ENCODE measurements around the gene KIF6. TPM values are rescaled to one million over a fixed set of nuclear protein-coding genes. Genes with fewer than 3 reads are reported as not detected.

The KIF6 gene
- total RNA-seq, 1 donor from 2014 or later: 2.7 TPM

DNA sequence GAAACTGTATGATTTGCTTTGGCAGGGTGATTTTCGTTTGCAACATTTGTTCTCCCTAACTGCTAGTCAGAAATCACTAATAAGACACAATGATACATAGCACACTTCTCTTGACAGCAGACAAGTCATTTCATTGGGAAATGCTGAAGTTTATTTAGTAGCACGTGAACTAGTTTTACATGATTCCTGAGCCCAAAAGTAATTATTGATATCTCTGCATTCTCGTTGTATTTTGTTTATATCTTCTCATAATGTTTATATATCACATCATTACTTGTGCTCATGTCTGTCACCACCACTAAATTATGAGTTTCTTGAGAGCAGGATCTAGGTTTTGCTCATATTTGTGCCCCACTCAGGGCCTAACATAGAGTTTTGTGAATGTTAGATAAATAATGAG, 151.7 kb downstream of the KIF6 start:
- H3K27ac Mint-ChIP-seq: no peak overlapping the region
- Histone ChIP-seq H3F3A (ENCODE audit: low read depth) (no peaks in the 10 kb centered on the region), H3K36me3 (no peaks in the 10 kb centered on the region), H3K9me3 (ENCODE audit: low read depth) (no peaks in the 10 kb centered on the region), H3K4me2 (no peak overlapping the region), H2AFZ (replicated peaks) (no peak overlapping the region), H3K27me3 (no peaks in the 10 kb centered on the region), H3K4me3 (no peak overlapping the region), H3K27ac (no peak overlapping the region), H3K4me1 (no peaks in the 10 kb centered on the region), H4K20me1 (ENCODE audit: low read depth) (no peaks in the 10 kb centered on the region), H3K79me2 (ENCODE audit: low read depth) (no peaks in the 10 kb centered on the region), H3K9ac (no peak overlapping the region)
- peaks cover 6% of the 10 kb centered on the region for H3K4me1 Mint-ChIP-seq
- TF ChIP-seq, protein P1, sequence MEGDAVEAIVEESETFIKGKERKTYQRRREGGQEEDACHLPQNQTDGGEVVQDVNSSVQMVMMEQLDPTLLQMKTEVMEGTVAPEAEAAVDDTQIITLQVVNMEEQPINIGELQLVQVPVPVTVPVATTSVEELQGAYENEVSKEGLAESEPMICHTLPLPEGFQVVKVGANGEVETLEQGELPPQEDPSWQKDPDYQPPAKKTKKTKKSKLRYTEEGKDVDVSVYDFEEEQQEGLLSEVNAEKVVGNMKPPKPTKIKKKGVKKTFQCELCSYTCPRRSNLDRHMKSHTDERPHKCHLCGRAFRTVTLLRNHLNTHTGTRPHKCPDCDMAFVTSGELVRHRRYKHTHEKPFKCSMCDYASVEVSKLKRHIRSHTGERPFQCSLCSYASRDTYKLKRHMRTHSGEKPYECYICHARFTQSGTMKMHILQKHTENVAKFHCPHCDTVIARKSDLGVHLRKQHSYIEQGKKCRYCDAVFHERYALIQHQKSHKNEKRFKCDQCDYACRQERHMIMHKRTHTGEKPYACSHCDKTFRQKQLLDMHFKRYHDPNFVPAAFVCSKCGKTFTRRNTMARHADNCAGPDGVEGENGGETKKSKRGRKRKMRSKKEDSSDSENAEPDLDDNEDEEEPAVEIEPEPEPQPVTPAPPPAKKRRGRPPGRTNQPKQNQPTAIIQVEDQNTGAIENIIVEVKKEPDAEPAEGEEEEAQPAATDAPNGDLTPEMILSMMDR (IDR thresholded peaks at IDR 0.05): no peak
- TF ChIP-seq EZH2 (IDR thresholded peaks at IDR 0.05) (no peak), EZH2phosphoT487 (IDR thresholded peaks at IDR 0.05) (no peak)
- no peaks in the 10 kb centered on the region for H3K36me3 Mint-ChIP-seq
- peaks cover 3% of the 10 kb centered on the region for H3K9me3 Mint-ChIP-seq
- H3K4me3 Mint-ChIP-seq: no peak overlapping the region
- no peaks in the 10 kb centered on the region for H3K27me3 Mint-ChIP-seq (ENCODE audit: insufficient read depth, low read depth)
- no peak for DNase-seq (ENCODE audit: low spot score)

DNA sequence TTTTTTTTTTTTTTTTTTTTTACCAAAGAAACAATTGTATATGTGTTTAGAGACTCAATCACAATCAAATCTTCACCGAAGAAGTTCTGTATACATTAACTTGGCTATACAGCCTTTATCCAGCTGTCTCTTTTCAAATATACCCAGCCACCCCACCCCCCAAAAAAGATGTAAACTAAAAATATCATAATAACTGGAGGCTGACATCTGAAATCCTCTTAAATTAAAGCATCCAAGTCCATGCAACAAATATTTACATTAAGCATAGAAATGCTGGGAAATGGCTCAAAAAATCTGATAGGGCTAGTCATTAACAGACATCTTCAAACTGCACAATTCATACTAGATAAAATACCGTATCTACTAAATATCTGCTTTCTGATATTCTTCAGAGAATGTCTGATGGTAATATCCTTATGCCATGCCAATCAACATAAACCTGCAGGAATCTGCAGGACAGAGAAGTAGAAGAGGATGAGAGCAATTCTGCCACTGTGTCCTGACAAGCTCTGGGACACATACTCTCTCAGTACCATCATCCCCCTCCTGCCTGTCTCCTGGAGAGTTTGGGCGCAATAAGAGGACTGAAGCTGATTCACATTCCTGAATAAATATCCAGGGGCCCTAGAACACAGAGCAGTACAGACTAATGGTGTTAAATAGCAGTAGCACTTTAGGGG, 152.4 kb downstream of the KIF6 start:
- no peak for TF ChIP-seq EZH2 (IDR thresholded peaks at IDR 0.05)
- TF ChIP-seq, protein P1 (IDR thresholded peaks at IDR 0.05): no peak
- no peak for TF ChIP-seq EZH2phosphoT487 (IDR thresholded peaks at IDR 0.05)
- H3K9ac ChIP-seq: no peak overlapping the region
- no peak overlapping the region for H3K27ac ChIP-seq
- Mint-ChIP-seq H3K27ac (no peak overlapping the region), H3K9me3 (peaks cover 3% of the 10 kb centered on the region), H3K36me3 (no peaks in the 10 kb centered on the region), H3K4me1 (peaks cover 6% of the 10 kb centered on the region), H3K27me3 (ENCODE audit: insufficient read depth, low read depth) (no peaks in the 10 kb centered on the region), H3K4me3 (no peak overlapping the region)
- H2AFZ ChIP-seq (replicated peaks): no peak overlapping the region
- H4K20me1 ChIP-seq (ENCODE audit: low read depth): no peaks in the 10 kb centered on the region
- H3F3A ChIP-seq (ENCODE audit: low read depth): no peaks in the 10 kb centered on the region
- no peak overlapping the region for H3K4me3 ChIP-seq
- no peak for DNase-seq (ENCODE audit: low spot score)
- no peaks in the 10 kb centered on the region for H3K9me3 ChIP-seq (ENCODE audit: low read depth)
- no peaks in the 10 kb centered on the region for H3K27me3 ChIP-seq
- H3K4me1 ChIP-seq: no peaks in the 10 kb centered on the region
- H3K36me3 ChIP-seq: no peaks in the 10 kb centered on the region
- no peaks in the 10 kb centered on the region for H3K79me2 ChIP-seq (ENCODE audit: low read depth)
- no peak overlapping the region for H3K4me2 ChIP-seq

GRCh38 chr6:39568896-39569295, 156.3 kb downstream of the KIF6 start:
- H3F3A ChIP-seq (ENCODE audit: low read depth): no peaks in the 10 kb centered on the region
- H2AFZ ChIP-seq (replicated peaks): no peak overlapping the region
- Mint-ChIP-seq H3K4me3 (no peak overlapping the region), H3K4me1 (peaks cover 13% of the 10 kb centered on the region), H3K9me3 (peaks cover 3% of the 10 kb centered on the region), H3K36me3 (no peaks in the 10 kb centered on the region), H3K27me3 (ENCODE audit: insufficient read depth, low read depth) (no peaks in the 10 kb centered on the region), H3K27ac (no peak overlapping the region)
- no peak overlapping the region for H3K4me3 ChIP-seq
- H3K9me3 ChIP-seq (ENCODE audit: low read depth): no peaks in the 10 kb centered on the region
- DNase-seq (ENCODE audit: low spot score): no peak
- no peaks in the 10 kb centered on the region for H3K4me1 ChIP-seq
- TF ChIP-seq, protein P1 (IDR thresholded peaks at IDR 0.05): no peak
- no peak for TF ChIP-seq EZH2 (IDR thresholded peaks at IDR 0.05)
- H3K36me3 ChIP-seq: no peaks in the 10 kb centered on the region
- no peak overlapping the region for H3K9ac ChIP-seq
- no peak overlapping the region for H3K27ac ChIP-seq
- no peaks in the 10 kb centered on the region for H3K27me3 ChIP-seq
- H3K79me2 ChIP-seq (ENCODE audit: low read depth): no peaks in the 10 kb centered on the region
- no peaks in the 10 kb centered on the region for H4K20me1 ChIP-seq (ENCODE audit: low read depth)
- no peak overlapping the region for H3K4me2 ChIP-seq

All from neural progenitor cell (in vitro differentiated cells).